PFSK-1 (cell line): ENCODE data around the gene LYPLAL1.

Source experiments
- POLR2AphosphoS5 ChIP-seq: IDR thresholded peaks from 2 replicates; pipeline ENCODE4 v1.6.1; 2012; ENCODE audit warnings: low read depth, mild to moderate bottlenecking, control low read depth, low read length, moderate library complexity
- SIN3A ChIP-seq: IDR thresholded peaks from 2 replicates; pipeline ENCODE4 v1.6.1; 2012; ENCODE audit warnings: mild to moderate bottlenecking, low read length, moderate library complexity, borderline replicate concordance; ENCODE audit not compliant: insufficient read depth
- TAF1 ChIP-seq: IDR thresholded peaks from 2 replicates; pipeline ENCODE4 v1.6.1; 2012; ENCODE audit warnings: low read length, control low read depth, borderline replicate concordance; ENCODE audit not compliant: insufficient read depth
- TF ChIP-seq, protein P1 (sequence below), 2 experiments: IDR thresholded peaks; 2 replicates each; pipeline versions ENCODE4 v1.6.1 to v1.8.0; 2011 to 2012; ENCODE audit warnings: low read depth in 2 of 2, low read length in 2 of 2, control low read depth in 1 of 2, inconsistent platforms in 1 of 2, mild to moderate bottlenecking in 1 of 2, moderate library complexity in 1 of 2; ENCODE audit not compliant: insufficient read depth in 1 of 2

DNA sequence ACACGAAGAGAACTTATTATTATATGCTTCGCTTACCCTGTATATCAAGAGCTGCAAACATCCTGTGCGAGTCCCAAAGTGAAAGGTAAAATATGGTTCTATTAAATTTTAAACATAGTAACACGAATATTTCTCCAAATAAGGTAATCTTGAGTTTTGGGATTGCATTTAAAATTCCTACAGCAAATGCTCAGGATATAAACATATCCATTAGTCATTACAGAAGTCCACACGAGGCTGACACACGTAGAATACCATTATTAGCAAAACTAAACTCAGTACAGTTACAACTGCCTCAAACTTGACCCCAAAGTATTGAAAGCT, 282 bp upstream of the LYPLAL1 start:
- TF ChIP-seq, protein P1, sequence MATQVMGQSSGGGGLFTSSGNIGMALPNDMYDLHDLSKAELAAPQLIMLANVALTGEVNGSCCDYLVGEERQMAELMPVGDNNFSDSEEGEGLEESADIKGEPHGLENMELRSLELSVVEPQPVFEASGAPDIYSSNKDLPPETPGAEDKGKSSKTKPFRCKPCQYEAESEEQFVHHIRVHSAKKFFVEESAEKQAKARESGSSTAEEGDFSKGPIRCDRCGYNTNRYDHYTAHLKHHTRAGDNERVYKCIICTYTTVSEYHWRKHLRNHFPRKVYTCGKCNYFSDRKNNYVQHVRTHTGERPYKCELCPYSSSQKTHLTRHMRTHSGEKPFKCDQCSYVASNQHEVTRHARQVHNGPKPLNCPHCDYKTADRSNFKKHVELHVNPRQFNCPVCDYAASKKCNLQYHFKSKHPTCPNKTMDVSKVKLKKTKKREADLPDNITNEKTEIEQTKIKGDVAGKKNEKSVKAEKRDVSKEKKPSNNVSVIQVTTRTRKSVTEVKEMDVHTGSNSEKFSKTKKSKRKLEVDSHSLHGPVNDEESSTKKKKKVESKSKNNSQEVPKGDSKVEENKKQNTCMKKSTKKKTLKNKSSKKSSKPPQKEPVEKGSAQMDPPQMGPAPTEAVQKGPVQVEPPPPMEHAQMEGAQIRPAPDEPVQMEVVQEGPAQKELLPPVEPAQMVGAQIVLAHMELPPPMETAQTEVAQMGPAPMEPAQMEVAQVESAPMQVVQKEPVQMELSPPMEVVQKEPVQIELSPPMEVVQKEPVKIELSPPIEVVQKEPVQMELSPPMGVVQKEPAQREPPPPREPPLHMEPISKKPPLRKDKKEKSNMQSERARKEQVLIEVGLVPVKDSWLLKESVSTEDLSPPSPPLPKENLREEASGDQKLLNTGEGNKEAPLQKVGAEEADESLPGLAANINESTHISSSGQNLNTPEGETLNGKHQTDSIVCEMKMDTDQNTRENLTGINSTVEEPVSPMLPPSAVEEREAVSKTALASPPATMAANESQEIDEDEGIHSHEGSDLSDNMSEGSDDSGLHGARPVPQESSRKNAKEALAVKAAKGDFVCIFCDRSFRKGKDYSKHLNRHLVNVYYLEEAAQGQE (IDR thresholded peaks at IDR 0.05; ENCODE audit: insufficient read depth in 1 of 2, low read depth in 2 of 2, low read length in 2 of 2): no peak
- TF ChIP-seq POLR2AphosphoS5: no peak
- no peak for TF ChIP-seq TAF1
- no peak for TF ChIP-seq SIN3A
